A204.1 (cell line): Measurements from ENCODE around the gene CD48.

ENCODE experiments used
- FAIRE-seq: peaks from 2 replicates; lab custom pipeline; 2012; peaks lifted over from hg19 to GRCh38; lab: Jason Lieb, UNC

The CD48 gene

DNA sequence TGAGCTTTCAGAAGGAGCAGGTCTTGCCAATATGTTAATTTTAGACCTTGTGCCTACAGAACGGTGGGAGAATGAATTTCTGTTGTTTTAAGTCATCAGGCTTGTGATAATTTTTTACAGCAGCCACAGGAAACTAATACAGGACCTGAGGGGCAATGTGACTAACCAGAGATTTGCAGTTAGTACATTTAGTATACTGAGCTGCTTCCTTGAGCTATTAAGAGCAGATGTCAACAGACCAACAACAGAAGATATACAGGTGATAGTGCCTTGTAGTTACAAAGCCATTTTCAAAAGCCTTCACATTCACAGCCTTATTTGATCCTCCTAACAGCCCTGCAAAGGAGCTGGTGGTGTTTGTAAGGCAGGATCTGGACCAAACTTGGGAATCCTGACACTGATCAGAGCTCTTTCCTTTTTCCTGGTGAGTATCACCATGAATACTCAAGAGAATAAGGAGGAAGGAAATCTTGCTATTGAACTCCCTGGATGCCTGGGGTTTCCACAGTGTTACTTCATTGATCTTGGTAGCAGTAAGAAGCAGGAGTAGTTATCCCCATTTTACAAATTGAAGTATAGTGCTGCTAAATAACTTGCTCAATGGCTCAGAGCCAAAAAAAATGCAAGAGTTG, 60.1 kb downstream of the CD48 start:
- FAIRE-seq = no peak

DNA sequence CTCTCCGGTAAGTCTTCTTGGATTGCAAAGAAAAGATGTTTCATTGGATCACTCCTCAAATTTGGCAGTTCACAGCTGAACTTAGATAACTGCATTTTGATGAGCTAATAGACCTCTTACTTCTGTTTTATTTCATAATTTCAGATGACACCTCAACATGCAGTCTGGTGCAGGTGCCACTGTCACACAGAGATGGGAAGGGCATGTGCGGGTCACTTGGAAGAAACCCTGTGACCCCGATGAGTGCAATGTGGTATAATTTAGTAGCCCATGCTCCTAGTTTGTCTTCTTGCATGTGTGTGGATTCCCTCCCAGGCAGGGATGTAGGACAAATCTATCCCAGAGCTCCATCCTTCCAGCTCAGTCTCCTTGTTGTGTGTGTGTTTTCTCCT, 64.3 kb downstream of the CD48 start:
- FAIRE-seq = no peak

DNA sequence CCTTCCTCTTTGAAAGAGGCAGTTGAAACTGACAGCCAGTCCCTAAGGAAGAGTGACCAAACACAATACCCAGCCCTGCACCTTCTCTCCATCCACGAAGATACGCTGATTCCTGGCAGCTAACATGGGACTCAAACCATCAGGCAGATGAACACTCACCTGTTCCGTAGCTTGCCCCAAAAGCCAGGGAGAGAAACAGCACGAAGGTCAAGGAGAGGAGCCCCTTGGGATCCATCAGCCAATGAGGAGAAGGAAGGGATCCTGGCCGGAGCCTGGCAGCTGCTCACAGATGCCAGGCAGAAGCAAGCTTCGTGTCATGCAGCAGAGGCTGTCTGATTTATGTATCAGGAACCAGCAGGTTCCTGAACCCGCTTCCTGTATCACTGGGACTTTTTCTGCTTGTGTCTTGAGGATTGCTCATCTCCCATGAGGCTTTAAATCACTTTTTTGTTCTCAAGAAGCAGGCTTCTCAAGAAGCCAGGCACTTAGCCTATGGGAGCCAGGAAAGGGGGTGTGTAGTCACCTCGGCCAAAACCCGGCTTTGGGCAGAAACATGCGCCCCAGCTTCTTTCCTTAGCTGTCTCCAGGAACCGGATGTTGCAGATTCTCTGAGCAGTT, 64.8 kb downstream of the CD48 start, which contains the start of gene SLAMF1:
Gene SLAMF1, minus strand, starts transcription at position 334 of the 618 bp plus-strand sequence. Its CDS starts 99 bp downstream, at position 235.
- no peak for FAIRE-seq

DNA sequence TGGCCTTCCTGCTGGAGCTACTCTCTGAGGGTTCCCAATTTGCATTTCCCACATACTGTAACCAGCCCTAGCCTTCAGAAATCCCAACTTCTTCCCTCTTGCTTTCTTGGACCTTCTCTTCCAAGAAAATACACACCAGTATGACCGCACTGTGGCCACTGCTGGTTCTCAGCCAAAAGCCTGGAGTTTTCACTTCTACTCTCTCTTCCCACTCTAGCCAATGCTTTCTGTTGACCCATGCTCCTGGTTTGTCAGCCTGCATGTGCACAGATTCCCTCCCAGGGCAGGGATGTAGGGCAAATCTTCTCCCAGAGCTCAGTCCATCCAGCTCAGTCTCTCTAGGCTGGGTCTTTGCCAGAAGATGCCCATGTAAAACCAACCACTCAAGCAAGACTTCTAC, 65.4 kb downstream of the CD48 start:
- FAIRE-seq = no peak

DNA sequence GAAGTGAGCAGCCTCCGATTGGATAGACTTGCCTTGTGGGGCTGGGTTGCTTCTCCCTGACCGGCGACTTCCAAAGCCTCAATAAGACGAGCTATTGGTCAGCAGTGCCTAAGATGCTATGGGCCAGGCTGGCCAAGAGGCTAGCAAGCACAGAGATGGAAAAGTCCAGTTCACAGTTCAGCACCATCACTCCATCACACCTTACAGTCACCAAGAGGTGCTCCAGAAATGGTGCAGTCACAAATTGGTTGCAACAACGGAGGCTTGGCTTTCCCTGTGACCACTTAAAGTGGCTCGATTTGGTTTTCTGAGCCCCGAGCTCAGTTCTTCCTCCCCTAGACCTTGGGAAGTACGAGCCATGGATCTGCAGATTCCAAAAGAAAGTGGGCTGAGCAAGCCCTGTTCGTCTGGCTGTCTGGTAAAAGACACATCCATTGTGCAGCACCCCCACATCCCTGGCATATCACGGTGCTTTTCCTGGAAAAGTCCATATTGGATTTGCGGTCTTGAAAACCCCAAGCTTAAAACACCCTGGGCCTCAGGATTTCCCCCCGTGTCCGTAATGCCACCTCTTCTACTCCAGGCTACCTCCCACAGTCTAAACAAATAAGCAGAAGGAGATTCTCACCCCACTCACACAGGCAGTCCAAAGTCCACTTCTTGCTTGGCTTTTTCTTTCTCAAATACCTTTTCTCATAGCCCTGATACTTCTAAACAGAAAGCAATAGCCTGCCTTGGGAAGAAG, 66.1 kb downstream of the CD48 start:
- no peak for FAIRE-seq

DNA sequence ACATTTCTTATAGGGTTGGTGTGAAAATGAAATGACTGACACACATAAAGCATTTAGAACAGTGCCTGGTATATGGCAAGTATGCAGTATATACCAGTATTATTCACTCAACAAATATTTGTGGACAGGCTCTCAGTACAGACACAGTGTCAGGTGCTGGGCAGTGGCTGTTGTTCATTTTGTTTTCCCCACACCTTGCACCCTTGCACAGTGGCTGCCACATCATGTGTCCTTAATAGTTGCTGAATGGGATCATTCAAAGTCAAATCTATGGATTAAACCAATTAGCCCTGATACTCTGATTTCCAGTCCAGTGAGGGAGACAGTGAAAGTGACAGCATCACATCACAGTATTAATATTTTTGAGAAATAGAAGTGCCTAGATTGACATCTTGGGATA, 67.2 kb downstream of the CD48 start:
- no peak for FAIRE-seq

DNA sequence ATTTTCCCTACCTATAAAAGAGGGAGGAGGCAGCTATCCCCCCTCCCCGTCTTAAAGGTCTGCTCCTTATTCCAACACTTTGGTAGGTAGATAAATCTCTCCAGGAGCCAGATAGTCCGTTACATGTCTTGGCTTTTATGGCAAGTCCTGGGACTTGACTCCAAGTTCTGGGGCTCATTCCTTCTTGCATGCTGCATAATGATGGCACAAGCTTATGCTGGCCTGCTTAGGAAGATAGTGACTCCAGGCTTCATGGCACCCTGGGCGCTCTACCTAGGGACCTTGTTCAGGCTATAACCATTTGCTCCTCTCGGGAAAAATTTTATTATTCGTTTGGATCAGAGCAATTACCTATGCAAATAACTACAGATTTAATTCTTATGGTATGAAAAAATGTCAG, 68.5 kb downstream of the CD48 start:
- FAIRE-seq = no peak

DNA sequence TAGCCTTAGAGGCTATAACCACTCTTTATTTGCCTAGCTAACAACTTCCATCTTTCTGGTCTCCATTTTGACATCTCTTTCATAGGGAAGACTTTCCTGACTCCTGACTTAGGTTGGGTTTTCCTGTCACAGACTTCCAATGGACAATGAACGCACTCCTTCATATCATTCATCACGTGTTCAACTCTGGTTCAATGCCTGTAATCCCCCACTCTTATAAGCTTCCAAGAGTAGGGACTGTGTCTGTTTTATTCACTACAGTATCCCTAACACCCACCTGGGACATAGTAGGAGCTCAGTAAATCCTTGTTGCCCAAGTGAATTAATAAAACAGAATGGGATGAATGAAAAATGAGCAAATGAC, 69.4 kb downstream of the CD48 start:
- FAIRE-seq = no peak

DNA sequence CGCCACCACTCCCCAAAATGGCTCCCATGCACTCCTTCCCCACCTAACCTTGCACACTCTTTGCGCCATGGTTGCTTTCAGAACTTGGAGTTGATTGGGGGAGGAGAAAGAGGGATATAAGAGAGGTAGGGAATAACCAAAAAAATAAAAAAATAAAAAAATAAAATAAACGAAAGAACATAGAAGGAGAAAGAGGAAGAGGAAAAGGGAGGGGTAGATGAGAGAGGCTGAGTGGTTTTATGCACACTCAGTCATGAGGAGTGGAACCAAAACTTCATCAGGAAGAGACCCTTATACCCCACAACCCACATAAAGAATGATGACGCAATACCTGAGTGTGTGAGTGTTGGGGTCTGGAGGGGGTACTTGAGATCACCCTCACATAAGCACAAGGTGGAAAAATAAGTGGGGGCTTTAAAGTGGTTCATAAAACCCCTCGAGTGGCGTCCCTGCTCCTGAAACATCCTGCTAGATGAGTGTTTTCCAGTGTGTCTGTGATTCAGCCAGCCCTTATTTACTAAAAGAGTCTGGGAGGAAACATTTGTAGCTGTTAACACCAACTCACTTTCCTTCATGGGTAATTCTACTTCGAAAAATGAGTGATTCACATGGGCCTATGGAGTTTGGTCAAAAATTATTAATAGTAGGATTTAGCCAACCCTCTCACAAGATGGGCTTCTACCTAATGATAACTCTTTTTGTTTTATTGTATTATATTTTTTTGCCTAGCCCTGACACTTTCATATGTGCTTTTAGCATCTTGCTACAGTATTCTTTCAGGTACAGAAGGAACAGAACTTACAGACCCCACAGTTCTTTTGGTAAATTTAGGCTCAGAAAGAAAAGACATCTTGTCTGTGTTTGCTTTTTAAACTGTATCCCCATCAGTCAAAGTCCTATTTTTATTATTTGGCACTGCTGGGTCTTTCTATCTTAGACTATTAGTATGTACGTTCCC, 70.0 kb downstream of the CD48 start:
- FAIRE-seq = no peak

DNA sequence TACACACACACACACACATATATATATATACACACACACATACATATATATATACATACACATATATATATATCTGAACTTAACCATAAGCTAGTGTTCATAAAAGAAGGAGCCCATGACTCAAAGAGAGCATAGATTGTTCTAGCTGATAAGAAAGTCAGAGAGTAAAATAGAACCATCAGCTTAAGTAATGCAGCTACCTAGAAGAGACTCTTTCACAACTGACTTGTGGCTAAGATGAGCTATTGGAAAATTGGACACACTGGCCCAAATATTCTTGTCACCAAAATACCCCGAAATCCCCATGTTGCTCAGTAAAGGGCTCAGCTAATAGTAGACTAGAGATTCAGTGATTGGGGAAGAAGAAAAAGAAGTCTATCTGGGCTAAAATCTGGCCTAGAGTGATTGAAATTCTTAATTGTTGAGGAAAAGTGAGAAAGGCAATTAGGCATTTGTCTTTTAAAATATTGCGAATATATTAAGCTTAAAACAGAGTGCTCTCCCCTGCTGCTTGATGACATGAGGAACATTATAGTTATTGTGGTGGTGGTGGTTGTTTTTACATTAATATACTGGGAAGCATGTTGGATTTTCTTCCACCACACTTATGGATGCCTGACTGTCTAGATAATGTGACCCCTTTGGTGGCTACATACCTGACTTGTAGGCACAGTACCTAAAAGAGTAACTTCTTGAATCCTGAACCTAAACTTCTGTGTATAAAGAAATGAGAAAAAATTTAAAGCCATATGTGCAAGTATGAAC, 71.1 kb downstream of the CD48 start:
- FAIRE-seq = no peak

DNA sequence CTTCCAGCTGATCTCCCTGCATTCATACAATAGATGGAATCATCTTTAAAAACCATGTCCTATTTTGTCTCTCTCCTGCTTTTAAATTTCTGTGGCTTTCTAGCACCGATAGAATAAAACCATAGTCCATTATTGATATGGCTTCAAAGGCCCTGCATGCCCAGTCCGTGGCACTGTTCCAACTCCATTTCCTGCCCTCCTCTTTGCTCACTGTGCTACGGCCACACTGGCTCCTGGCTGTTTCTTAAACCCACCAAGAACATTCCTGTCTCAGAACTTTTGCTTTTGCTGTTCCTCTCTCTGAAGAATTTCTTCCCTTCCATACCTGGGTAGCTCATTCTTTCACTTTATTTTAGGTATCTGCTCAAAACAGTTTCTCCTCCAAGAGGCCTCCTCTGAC, 72.0 kb downstream of the CD48 start:
- no peak for FAIRE-seq

DNA sequence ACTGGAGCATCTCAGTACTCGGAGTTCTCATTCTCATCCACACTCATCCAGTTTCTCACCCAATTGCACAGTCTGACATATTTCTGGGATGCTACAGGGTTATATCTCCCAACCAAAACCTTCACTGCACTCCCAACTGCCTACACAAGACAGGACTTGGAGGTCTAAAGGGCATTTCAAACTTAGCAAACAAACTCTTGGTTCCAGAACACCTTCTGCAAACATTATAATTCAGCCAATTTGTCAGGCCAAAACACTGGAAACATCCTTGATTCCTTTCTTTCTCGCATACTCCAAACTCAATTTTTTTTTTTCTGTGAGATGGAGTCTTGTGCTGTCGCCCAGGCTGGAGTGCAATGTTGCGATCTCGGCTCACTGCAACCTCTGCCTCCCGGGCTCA, 72.7 kb downstream of the CD48 start:
- no peak for FAIRE-seq

DNA sequence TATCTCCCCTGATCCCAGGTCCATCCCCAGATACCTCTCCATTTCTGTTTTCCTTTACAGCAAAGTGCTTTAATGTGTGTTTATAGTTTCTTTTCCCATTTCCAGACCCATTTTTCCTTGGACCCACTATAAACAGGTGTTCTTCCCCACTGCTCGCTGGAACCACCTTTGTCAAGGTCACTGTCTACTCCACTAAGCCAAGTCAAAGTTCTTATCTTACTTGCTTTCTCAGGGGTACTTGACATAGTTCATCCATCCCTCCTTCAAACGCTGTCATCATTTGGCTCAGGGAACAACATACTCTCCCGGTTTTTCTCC, 73.1 kb downstream of the CD48 start:
- FAIRE-seq = no peak

DNA sequence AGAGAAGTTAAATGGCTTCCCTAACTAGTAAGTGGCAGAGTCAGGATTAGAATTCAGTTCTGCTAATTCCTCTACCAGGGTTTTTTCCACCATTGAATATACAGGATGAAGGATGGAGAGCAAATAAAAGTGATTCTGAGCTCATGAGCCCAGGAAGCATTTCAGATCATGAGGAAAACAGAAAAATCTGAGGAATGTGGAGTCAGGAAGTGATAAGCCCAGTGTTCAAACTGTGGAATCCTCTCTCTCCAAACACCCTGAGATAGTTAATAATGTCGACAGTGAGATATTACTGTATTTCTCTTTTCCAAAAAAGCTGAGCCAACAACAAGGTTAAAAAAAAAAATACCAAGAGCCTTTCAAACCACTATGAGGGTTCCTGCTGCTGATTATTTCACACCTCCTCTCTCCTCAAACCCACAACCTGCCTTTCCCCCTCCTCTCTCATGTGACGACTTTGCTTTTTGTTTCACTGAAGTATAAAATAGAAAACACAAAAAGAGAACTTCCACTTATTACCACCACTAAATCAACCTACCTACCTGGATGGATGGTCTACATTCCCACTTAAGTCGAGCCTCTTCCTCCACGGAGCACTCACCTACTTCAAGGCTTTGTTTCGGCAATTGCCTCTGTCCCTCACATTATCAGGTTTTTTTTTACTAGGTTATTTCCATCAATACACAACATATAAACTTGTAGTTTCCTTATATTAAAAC, 73.6 kb downstream of the CD48 start:
- FAIRE-seq = no peak

DNA sequence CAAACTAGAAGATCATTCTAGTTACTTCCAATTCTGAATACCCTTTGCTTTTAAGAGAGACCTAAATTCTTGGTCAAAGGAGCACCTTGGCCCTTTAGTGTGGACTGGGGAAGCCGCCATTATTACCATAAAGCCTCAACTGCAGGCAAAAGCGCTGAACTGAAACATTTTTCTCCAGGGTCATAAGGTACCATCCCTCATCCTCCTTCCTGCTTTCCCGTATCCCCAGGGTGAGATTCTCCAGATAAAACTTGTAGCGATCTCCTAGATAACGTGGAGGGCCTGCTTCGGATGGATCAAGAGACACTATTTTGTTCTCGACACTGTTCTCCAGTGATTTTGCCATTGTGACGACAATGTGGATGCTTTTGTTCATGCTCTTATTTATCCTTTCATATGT, 74.6 kb downstream of the CD48 start:
- FAIRE-seq = no peak

DNA sequence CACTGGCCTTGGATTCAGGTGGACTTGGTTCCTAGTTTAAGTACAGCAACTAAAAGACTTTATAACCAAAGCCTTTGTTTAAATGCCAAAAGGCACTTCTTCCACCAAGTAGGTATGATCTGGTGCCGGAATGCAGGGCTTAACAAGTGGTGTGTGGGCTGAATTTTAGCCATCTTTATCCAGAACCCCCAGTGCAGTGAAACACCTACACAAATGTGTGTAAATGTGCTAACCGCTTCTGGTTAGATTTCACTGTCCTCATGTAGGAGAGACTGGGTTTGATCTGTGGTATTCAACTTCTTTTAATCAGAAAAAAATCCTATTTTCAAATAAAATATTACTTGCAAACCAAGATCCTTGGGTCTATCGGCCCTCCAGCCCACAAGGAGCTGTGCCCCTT, 75.1 kb downstream of the CD48 start:
- no peak for FAIRE-seq

DNA sequence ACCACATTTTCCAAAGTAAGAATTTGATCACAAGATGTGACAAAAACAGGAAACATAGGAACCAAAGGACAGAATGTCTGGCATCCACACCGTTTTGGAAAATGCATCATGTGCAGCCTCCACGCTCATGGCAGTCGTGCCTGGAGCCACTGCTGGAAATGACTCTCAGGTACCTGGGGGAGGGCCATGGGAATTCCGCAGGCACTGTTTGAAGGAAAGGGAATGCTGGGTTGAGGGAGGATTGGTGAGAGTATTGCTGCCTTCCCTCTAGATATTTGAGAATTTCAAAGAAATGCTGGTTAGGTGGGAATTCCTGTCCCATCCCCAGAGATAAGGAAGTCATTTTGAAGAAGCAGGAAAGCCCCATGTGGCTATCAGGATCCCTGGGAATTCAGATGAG, 75.5 kb downstream of the CD48 start:
- no peak for FAIRE-seq

DNA sequence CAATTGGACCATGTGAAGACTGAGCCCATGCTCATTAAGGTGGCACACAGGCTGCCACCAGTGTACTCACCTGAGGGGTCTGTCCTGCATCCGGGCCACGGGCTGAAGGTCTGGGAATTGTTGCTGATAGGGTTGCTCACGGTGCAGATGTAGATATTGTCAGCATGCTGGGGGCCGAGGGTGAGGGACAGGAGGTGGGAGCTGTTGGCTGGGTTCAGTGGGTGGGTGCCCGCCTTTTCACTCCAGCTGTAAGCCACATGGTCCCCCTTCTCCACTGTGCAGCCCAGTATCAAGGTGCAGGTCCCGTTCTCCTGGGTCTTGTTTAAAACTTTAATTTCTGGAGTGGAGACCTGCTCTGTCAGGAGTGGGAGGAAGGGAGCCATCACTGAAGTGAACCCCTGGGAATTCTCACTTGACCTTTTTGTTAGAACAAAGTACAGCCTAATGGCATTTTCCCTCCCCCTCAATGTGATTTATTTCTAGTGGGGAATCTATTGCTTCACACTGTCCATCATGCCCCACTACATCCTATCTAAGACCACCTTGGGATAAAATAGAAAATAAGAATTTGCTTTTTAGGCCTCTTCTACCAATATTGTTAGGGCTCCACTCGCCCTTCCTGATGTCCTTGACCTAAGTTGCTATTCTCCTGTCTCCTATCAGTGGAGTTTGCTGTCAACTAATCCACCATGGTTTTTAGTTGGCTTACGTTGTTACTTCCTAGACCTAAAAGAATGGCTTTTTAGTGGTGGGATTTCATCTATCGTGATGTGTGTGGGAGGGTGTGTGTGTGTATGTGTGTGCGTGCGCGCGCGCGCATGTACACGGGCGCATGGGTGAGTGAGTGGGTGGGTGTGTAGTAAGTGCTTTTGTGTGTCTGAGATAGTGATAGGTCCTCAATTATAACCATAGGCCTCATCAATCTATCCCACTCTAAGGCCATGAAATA, 76.8 kb downstream of the CD48 start:
- no peak for FAIRE-seq

DNA sequence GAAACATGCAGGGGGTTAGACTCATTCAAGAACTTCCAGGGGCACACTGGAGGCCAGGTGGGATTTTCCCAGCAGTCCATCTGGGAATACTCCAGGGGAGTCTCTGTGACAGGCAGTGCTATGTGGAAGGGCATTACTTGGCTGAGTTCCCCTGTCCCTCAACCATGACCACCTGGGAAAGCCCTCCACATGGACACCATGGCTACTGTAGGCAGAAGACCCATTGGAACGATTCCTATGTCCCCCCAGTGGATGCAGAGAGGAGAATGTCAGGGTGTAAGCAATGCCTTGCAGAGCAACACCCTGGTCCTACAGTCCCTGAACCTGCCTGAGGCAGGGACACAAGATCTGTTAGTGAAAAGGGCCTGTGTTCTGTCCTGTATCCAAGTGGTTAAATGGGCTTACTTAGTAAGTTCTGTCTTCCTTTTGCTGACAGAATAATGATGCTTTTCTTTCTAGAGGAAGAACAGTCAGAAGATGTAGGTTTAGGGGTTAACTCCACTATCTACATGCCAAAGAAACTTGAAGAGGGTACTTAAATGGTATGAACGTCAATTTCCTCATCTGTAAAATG, 78.2 kb downstream of the CD48 start:
- no peak for FAIRE-seq
